Activated naive CD8-positive, alpha-beta T cell (primary cell): ENCODE results near the gene FSD2.

Experiments
- H3K27ac Mint-ChIP-seq: one replicate; pipeline ENCODE4 v1.8.0; 2021; ENCODE audit warnings: mixed read lengths
- H3K27me3 Mint-ChIP-seq: one replicate; pipeline ENCODE4 v1.8.0; 2021; ENCODE audit warnings: mixed read lengths
- H3K36me3 Mint-ChIP-seq: one replicate; pipeline ENCODE4 v1.8.0; 2021; ENCODE audit warnings: mixed read lengths
- H3K4me1 Mint-ChIP-seq: one replicate; pipeline ENCODE4 v1.8.0; 2021; ENCODE audit warnings: low read depth, mixed read lengths
- H3K4me3 Mint-ChIP-seq: one replicate; pipeline ENCODE4 v1.8.0; 2021; ENCODE audit warnings: mild to moderate bottlenecking, mixed read lengths
- H3K9me3 Mint-ChIP-seq: one replicate; pipeline ENCODE4 v1.8.0; 2021; ENCODE audit warnings: low read depth, mixed read lengths

FSD2 gene

DNA sequence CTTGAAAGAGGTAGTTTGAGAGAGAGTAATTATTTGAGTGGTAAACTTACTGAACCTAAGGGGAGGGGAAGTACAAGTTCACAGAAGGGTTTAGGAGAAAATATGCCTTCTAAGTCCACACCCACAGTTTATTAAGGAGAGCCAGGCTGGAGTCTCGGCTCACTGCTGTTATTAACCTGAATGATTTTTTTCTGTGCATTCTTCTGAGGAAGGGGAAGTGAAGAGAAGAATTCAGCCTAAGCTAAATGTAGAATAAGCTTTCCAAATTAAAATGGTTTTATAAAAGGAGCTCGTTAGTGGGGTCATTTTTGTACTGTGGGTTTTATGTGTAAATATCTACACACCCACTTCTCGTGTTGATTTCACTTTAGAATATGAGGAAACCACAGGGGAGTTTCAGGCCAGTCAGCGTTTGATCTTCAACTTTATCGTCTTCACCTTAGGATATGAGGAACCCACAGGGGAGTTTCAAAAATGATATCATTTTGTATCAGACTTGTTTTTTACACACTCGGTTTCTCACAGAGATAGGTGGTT is 5.1 kb upstream of the FSD2 start:
- H3K27me3 Mint-ChIP-seq = no peaks in the 10 kb centered on the region
- H3K27ac Mint-ChIP-seq = peak overlapping the region; percentile 98
- H3K4me1 Mint-ChIP-seq = peaks cover 53% of the 10 kb centered on the region
- peaks cover 15% of the 10 kb centered on the region for H3K36me3 Mint-ChIP-seq
- no peaks in the 10 kb centered on the region for H3K9me3 Mint-ChIP-seq
- H3K4me3 Mint-ChIP-seq = peak overlapping the region; percentile 96

DNA sequence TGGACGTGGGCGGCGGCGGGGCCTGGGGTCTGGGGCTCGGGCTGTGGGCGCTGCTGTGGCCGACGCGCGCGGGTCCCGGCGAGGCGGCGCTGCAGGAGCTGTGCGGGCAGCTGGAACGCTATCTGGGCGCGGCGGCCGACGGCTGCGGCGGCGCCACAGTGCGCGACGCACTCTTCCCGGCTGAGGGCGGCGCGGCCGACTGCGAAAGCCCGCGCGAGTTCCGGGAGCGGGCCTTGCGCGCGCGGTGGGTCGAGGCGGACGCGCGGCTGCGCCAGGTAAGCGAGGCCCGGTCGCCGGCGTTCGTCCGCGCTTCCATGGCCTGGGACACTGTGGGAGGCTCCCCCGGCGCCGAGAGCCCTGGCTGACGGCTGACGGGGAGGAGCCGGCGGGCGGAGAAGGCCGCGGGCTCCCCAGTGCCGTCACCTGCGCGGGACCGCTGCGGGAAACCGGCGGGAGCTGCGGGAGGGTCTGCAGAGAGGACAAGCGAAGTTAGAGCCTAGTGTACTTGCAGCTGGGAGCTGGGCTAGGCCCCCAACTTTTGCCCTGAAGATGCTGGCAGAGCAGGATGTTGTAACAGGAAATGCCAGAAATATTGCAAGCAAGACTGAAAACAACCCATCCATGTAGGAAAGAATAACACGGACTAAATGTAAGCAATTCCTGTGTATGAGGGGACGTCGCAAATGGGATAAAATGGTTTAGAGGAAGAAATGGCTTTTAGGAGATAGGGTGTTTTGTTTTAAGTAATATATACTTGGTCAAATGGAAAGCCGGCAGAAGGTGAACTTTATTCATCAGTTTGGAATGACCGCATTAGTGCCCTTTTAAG is 4.4 kb upstream of the FSD2 start:
- H3K27ac Mint-ChIP-seq = peak overlapping the region; percentile 98
- peaks cover 12% of the 10 kb centered on the region for H3K36me3 Mint-ChIP-seq
- no peaks in the 10 kb centered on the region for H3K9me3 Mint-ChIP-seq
- no peaks in the 10 kb centered on the region for H3K27me3 Mint-ChIP-seq
- H3K4me3 Mint-ChIP-seq = peak overlapping the region; percentile 96
- H3K4me1 Mint-ChIP-seq = peaks cover 47% of the 10 kb centered on the region

- Mint-ChIP-seq H3K4me3 (peak within 1 kb of the TSS; percentile 96), H3K27me3 (no peaks in the 10 kb centered on the region), H3K4me1 (peaks cover 44% of the 10 kb centered on the region), H3K27ac (peak within 1 kb of the TSS; percentile 98), H3K36me3 (peaks cover 12% of the 10 kb centered on the region), H3K9me3 (no peaks in the 10 kb centered on the region)
Observed at GRCh38 chr15:82809308-82810060, 3.6 kb upstream of the FSD2 start, which contains the start of gene WHAMM. TSS of gene WHAMM (plus strand) at chr15:82809628. CDS start at chr15:82809727, 99 bp downstream.

DNA sequence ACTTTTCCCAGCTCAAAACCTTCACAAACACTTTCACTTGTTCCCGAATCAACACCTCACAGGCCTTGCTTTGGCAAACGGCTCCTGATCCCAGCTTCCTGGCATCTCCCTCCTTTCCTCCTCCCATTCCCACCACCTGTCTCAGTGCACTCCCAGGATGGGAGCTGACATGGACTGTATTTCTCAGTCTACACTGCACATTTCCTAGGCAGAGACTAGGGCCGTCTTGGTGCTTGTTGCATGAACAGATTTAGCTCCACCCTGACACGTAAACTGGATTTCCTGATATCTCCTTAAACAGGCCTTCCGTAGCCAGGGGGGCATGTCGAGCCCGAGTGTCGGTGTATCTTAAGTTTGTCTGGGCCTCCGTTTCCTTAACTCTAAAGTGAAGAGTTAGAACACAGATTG is 2.8 kb upstream of the FSD2 start:
- Mint-ChIP-seq H3K4me3 (peak overlapping the region; percentile 81), H3K9me3 (no peaks in the 10 kb centered on the region), H3K36me3 (peaks cover 8% of the 10 kb centered on the region), H3K4me1 (peaks cover 36% of the 10 kb centered on the region), H3K27ac (peak overlapping the region; percentile 86), H3K27me3 (no peaks in the 10 kb centered on the region)

GRCh38 chr15:82807920-82808633 is 2.2 kb upstream of the FSD2 start:
- H3K4me1 Mint-ChIP-seq = peaks cover 34% of the 10 kb centered on the region
- H3K27ac Mint-ChIP-seq = peak overlapping the region; percentile 86
- no peak overlapping the region for H3K4me3 Mint-ChIP-seq
- peaks cover 8% of the 10 kb centered on the region for H3K36me3 Mint-ChIP-seq
- H3K9me3 Mint-ChIP-seq = no peaks in the 10 kb centered on the region
- no peaks in the 10 kb centered on the region for H3K27me3 Mint-ChIP-seq

DNA sequence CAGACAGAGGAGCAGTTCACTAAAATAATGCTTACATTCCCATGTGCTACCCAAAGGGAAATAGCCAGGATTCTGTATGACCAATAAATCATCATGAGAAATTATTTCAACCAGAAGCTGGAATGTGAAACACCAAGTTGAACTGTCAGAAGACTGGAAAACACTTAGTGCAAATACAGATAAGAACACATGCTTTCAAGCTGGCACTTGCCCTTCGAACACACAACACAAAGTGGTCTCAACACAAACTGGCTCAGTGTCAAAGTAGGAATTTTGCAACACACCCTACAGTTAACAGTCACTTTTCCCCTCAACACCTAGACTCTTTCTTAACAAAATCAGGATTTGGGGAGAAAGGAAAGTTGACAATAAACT is 1.3 kb downstream of the FSD2 start:
- H3K4me3 Mint-ChIP-seq = no peak overlapping the region
- H3K36me3 Mint-ChIP-seq = peaks cover 2% of the 10 kb centered on the region
- H3K9me3 Mint-ChIP-seq = no peaks in the 10 kb centered on the region
- no peak overlapping the region for H3K27ac Mint-ChIP-seq
- H3K4me1 Mint-ChIP-seq = peaks cover 14% of the 10 kb centered on the region
- peaks cover 3% of the 10 kb centered on the region for H3K27me3 Mint-ChIP-seq

GRCh38 chr15:82803793-82804574 is 1.9 kb downstream of the FSD2 start:
- Mint-ChIP-seq H3K4me1 (peaks cover 11% of the 10 kb centered on the region), H3K4me3 (no peak overlapping the region), H3K27me3 (peaks cover 3% of the 10 kb centered on the region), H3K9me3 (no peaks in the 10 kb centered on the region), H3K36me3 (peaks cover 2% of the 10 kb centered on the region), H3K27ac (no peak overlapping the region)

DNA sequence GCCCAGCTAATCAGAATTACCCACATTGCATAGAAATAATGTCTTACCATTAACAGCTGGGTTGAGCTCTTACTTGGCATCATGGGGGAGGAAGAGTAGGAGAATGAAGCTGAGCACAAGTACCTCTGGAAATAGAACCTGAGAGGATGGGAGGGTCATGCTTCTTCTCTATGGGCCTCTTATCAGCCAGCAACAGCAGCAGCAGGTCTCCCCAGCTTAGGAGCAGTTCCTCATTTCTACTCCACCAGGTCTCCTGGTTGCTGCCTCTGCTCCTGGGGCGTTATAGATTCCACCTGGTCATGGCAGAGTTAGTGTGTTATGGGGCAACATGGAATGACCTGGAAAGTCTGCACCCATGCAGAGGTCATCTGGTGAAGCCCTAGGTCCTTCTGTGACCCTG is 3.4 kb downstream of the FSD2 start:
- peaks cover 2% of the 10 kb centered on the region for H3K36me3 Mint-ChIP-seq
- no peaks in the 10 kb centered on the region for H3K9me3 Mint-ChIP-seq
- no peak overlapping the region for H3K27ac Mint-ChIP-seq
- no peak overlapping the region for H3K4me3 Mint-ChIP-seq
- peaks cover 3% of the 10 kb centered on the region for H3K27me3 Mint-ChIP-seq
- H3K4me1 Mint-ChIP-seq = no peaks in the 10 kb centered on the region

DNA sequence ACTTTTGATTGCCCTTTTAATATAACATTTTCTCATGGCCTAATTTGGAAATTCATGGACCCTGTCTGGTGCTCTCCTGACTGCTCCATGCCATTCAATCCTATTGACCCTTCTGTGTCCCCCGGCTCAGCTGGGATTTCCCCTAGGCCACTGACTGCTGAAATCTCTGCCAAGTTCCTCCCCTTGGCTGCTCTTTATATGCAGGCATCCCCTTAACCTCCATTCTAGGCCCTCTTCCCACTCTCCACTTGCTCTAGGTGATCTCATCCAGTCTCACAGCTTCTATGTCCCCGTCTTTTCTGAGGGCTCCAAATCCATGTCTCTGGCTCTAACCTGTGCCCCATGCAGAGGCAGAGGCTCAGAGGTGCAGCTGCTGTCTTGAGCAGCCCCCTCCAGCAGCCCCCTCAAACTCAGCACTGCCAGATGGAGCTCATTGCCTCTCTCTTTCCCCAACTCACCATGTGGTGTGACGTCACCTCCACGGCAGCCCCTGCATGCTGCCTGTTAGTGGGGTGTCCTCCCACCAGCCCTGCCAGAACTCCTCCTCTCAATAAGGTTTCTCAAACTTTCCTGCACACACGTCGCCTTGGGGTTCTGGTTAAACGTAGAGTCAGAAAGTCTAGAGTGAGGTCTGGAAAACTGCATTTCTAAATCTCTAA is 6.6 kb downstream of the FSD2 start:
- peaks cover under 1% of the 10 kb centered on the region for H3K36me3 Mint-ChIP-seq
- H3K9me3 Mint-ChIP-seq = peaks cover 2% of the 10 kb centered on the region
- peaks cover 3% of the 10 kb centered on the region for H3K27me3 Mint-ChIP-seq
- H3K27ac Mint-ChIP-seq = no peak overlapping the region
- H3K4me1 Mint-ChIP-seq = no peaks in the 10 kb centered on the region
- H3K4me3 Mint-ChIP-seq = no peak overlapping the region

DNA sequence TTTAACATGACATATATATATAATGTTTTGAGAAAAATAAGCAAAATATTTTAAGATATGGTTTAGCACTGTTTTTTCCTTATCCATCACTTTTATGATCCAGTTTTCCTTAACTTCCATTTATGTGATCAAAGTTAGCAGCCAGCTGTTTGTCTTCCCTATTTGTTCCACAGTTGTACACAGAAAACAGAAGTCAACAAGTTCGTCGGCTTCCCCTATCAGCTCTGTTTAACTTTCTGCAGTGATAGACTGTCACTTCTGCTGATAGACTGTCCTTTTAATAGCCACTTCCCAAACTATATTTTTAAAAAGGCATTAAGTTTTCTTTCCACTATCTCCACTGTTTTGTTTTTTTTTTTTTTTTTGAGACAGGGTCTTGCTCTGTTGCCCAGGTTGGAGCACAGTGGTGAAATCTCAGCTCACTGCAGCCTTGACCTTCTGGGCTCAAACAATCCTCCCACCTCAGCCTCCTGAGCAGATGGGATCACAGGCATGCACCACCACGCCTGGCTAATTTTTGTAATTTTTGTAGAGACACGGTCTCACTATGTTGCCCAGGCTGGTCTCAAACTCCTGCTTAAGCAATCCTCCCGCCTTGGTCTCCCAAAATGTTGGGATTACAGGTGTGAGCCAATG is 7.2 kb downstream of the FSD2 start:
- no peak overlapping the region for H3K4me3 Mint-ChIP-seq
- H3K4me1 Mint-ChIP-seq = no peaks in the 10 kb centered on the region
- H3K27me3 Mint-ChIP-seq = peaks cover 3% of the 10 kb centered on the region
- H3K9me3 Mint-ChIP-seq = peaks cover 9% of the 10 kb centered on the region
- peaks cover 7% of the 10 kb centered on the region for H3K36me3 Mint-ChIP-seq
- H3K27ac Mint-ChIP-seq = no peak overlapping the region

GRCh38 chr15:82798104-82798503 is 7.8 kb downstream of the FSD2 start:
- Mint-ChIP-seq H3K4me3 (no peak overlapping the region), H3K27ac (no peak overlapping the region), H3K27me3 (peaks cover 3% of the 10 kb centered on the region), H3K9me3 (peaks cover 11% of the 10 kb centered on the region), H3K4me1 (no peaks in the 10 kb centered on the region), H3K36me3 (peaks cover 8% of the 10 kb centered on the region)

- Mint-ChIP-seq H3K9me3 (peaks cover 11% of the 10 kb centered on the region), H3K36me3 (peaks cover 8% of the 10 kb centered on the region), H3K27me3 (no peaks in the 10 kb centered on the region), H3K27ac (no peak overlapping the region), H3K4me1 (no peaks in the 10 kb centered on the region), H3K4me3 (no peak overlapping the region)
Observed at GRCh38 chr15:82793737-82794136, 12.1 kb downstream of the FSD2 start.

GRCh38 chr15:82792068-82792467 is 13.8 kb downstream of the FSD2 start:
- Mint-ChIP-seq H3K9me3 (peaks cover 11% of the 10 kb centered on the region), H3K27me3 (no peaks in the 10 kb centered on the region), H3K4me1 (no peaks in the 10 kb centered on the region), H3K27ac (no peak overlapping the region), H3K4me3 (no peak overlapping the region), H3K36me3 (peaks cover 8% of the 10 kb centered on the region)
